ENCODE measurements around the gene CRK. TPM values are rescaled to one million over a fixed set of nuclear protein-coding genes. Genes with fewer than 3 reads are reported as not detected.
"Not testable (repeated sequence)": the region's sequence is repeated elsewhere in the genome, so short reads cannot be mapped to it uniquely, and the experiment has no call there.

Gene CRK
- total RNA-seq, 1 experiment from 2014 or later, result 80.5 TPM

GRCh38 chr17:1387490-1388227, 68.4 kb downstream of the CRK start:
- not testable (repeated sequence) for DNase-seq (ENCODE audit: low spot score)

- DNase-seq (ENCODE audit: low spot score), result not testable (repeated sequence)
These were observed 69.3 kb downstream of the CRK start for GRCh38 chr17:1386675-1387190.

GRCh38 chr17:1386265-1386664, 69.8 kb downstream of the CRK start:
- DNase-seq (ENCODE audit: low spot score), result no peak

GRCh38 chr17:1385861-1386260, 70.2 kb downstream of the CRK start:
- no peak for DNase-seq (ENCODE audit: low spot score)

- no peak for DNase-seq (ENCODE audit: low spot score)
These were observed 71.1 kb downstream of the CRK start for GRCh38 chr17:1384905-1385435.

- DNase-seq (ENCODE audit: low spot score), result no peak
These were observed 76.1 kb downstream of the CRK start for GRCh38 chr17:1379930-1380313.

- no peak for DNase-seq (ENCODE audit: low spot score)
These were observed 76.7 kb downstream of the CRK start for GRCh38 chr17:1379208-1379929.

- DNase-seq (ENCODE audit: low spot score), result not testable (repeated sequence)
These were observed 77.6 kb downstream of the CRK start for GRCh38 chr17:1378476-1378860.

- no peak for DNase-seq (ENCODE audit: low spot score)
These were observed 78.7 kb downstream of the CRK start for GRCh38 chr17:1377334-1377733.

GRCh38 chr17:1376061-1376460, 80.0 kb downstream of the CRK start:
- DNase-seq (ENCODE audit: low spot score), result no peak

- DNase-seq (ENCODE audit: low spot score), result no peak
These were observed 80.4 kb downstream of the CRK start for GRCh38 chr17:1375615-1376014.

GRCh38 chr17:1374431-1375177, 81.4 kb downstream of the CRK start:
- no peak for DNase-seq (ENCODE audit: low spot score)

GRCh38 chr17:1373707-1374237, 82.3 kb downstream of the CRK start:
- no peak for DNase-seq (ENCODE audit: low spot score)

GRCh38 chr17:1372618-1373017, 83.4 kb downstream of the CRK start:
- DNase-seq (ENCODE audit: low spot score), result no peak

GRCh38 chr17:1371893-1372590, 84.0 kb downstream of the CRK start:
- no peak for DNase-seq (ENCODE audit: low spot score)

Other genes starting within 250 kb of the CRK start
- not detected in 2 replicates for gene BHLHA9, start 185.8 kb downstream of the CRK start, total RNA-seq (2014; rRNA removed; shearing (Covaris generic))
- not detected in 2 replicates for gene TRARG1, start 176.6 kb downstream of the CRK start, total RNA-seq (2014; rRNA removed; shearing (Covaris generic))
- 618 and 659 TPM in 2 replicates for gene YWHAE, start 56.0 kb downstream of the CRK start, total RNA-seq (2014; rRNA removed; shearing (Covaris generic))
- gene MYO1C, start 36.5 kb upstream of the CRK start, total RNA-seq (2014; rRNA removed; shearing (Covaris generic)), result 53.1 and 53.4 TPM in 2 replicates
- 34.1 and 47.0 TPM in 2 replicates for gene INPP5K, start 60.4 kb upstream of the CRK start, total RNA-seq (2014; rRNA removed; shearing (Covaris generic))
- gene PITPNA, start 106.6 kb upstream of the CRK start, total RNA-seq (2014; rRNA removed; shearing (Covaris generic)), result 21.8 and 30.5 TPM in 2 replicates
- gene SLC43A2, start 172.6 kb upstream of the CRK start, total RNA-seq (2014; rRNA removed; shearing (Covaris generic)), result 2.9 and 4.7 TPM in 2 replicates
- gene SCARF1, start 189.5 kb upstream of the CRK start, total RNA-seq (2014; rRNA removed; shearing (Covaris generic)), result 0.06 TPM in 1 of 2 replicates, not detected in the other
- gene RILP, start 193.6 kb upstream of the CRK start, total RNA-seq (2014; rRNA removed; shearing (Covaris generic)), result 3.2 and 4.9 TPM in 2 replicates
- 77.5 and 84.5 TPM in 2 replicates for gene PRPF8, start 228.6 kb upstream of the CRK start, total RNA-seq (2014; rRNA removed; shearing (Covaris generic))

All from H4 (cell line).